Daoy (cell line): ENCODE measurements around the gene CLIP1. TPM values are rescaled to one million over a fixed set of nuclear protein-coding genes. Genes with fewer than 3 reads are reported as not detected.
"Not testable (repeated sequence)": the region's sequence is repeated elsewhere in the genome, so short reads cannot be mapped to it uniquely, and the experiment has no call there.

Experiments
- DNase-seq: peaks from one replicate; pipeline ENCODE4 v3.0.0-alpha.2; 2015; ENCODE audit warnings: low read depth
- total RNA-seq: library from RNA; depleted of rRNA; stranded (reverse); fragments of >200 nt; shearing (Covaris generic); gene quantifications from 2 replicates; pipeline ENCODE4 v1.2.3, GENCODE V29; 2014

Gene CLIP1
- total RNA-seq, 1 experiment from 2014 or later: 41.7 TPM

DNA sequence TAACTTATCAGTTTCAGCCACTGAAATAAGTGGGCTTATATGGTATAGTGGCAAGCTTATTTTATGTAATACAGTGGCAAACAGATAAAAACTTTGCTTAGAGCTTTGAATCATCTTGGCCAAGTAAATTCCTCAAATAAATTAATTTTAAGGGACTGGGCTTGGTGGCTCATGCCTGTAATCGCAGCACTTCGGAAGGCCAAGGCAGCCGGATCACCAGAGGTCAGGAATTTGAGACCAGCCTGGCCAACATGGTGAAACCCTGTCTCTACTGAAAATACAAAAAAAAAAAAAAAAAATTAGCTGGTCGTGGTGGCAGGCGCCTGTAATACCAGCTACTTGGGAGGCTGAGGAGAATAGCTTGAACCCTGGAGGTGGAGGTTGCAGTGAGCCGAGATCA, 24.5 kb downstream of the CLIP1 start:
- not testable (repeated sequence) for DNase-seq

DNA sequence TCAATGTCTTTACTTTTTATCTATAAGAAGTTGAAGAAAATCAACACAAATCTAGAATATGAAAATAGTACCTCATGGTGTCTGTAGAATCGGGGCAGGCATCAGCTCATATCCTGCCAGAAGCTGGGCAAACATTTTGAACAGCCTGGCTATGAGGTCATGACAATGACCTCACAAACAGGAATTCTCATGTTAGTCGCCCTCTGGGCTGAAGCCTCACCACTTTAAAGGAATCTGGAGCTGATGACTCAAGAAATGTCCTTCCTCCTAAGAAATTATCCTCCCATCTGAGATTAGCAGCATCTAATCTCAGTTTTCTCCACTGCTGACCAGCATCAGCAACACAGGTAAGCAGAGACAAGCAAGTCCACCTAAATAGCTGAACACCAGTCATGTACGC, 27.1 kb downstream of the CLIP1 start:
- peak; percentile 52 for DNase-seq

DNA sequence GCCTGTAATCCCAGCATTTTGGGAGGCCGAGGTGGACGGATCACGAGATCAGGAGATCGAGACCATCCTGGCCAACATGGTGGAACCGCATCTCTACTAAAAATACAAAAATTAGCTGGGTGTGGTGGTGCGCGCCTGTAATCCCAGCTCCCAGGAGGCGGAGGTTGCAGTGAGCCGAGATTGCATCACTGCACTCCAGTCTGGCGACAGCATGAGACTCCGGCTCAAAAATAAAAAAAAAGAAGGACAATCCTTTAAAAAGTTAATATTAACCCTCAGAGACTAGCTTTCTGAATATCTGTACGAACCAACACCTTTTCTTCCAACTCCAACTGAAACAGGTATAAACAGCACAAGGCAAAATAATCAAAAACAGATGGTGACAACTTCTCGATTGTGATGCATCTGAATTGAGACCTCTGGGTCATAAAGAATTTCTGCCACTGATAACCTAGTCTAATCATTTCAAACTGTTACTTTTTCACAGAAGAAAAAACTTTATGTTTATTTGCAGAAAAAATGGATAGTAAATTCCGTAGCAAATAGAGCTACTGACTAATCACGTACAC, 27.8 kb downstream of the CLIP1 start:
- no peak for DNase-seq

DNA sequence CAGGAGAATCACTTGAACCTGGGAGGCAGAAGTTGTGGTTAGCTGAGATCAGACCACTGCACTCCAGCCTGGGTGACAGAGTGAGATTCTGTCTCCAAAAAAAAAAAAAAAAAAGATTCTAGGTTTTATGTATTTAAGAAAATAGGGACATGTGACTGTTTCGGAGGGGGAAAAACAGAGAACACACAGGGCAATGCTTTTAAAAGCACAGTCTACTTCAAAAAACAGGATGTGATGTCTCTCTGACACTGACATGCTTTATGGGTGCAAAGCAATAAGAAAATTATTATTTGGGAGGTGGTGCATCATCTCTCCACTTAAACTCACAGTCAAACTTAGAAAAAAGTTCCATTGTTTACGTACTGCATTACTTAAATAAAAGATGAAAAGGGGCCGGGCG, 28.7 kb downstream of the CLIP1 start:
- DNase-seq: no peak

DNA sequence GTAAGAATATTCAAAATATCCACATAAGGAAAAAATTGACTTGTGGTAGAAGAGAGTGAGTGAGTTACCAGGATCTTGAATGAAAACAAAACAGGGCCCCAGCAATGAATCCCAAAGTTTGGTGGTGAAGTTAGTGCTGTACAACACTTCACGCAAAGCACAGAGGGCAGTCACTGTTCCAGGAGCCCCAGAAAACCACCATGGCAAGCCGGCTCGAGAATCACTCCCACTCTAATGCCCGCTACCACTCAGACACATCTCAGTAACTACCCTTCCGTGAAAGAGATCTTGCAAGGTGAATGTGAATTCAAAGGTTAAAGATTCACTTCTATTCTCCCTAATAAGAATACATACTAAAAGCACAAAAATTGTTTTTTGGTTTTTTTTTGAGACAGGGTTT, 30.1 kb downstream of the CLIP1 start:
- no peak for DNase-seq

DNA sequence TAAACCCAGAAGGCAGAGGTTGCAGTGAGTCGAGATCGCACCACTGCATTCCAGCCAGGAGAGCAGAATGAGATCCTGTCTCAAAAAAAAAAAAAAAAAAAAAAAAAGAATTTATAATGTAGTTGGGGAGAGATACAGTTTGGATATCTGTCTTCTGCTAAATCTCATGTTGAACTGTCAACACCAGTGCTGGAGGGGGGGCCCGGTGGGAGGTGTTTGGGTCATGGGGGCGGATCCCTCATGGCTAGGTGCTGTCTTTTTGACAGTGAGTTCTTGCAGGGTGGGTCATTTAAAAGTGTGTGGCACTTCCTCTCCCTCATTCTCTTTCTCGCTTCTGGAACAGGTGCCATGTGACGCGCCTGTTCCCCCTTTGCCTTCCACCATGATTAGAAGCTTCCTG, 32.8 kb downstream of the CLIP1 start:
- no peak for DNase-seq

DNA sequence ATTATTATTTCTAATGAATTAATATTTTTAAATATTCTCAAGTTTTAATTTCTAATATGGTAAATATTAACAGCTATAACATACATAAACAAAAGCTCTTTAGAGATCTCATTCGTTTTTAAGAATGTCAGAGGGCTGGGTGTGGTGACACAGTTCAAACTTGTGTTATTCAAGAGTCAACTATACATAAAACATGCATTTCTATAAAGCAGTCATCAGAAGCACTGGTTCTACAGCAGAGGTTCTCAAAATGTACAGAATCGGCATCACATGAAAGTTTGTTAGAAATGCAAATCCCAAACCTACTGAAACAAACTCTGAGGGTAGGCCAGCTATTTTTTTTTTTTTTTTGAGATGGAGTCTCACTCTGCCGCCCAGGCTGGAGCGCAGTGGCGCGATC, 34.6 kb downstream of the CLIP1 start:
- DNase-seq: no peak

DNA sequence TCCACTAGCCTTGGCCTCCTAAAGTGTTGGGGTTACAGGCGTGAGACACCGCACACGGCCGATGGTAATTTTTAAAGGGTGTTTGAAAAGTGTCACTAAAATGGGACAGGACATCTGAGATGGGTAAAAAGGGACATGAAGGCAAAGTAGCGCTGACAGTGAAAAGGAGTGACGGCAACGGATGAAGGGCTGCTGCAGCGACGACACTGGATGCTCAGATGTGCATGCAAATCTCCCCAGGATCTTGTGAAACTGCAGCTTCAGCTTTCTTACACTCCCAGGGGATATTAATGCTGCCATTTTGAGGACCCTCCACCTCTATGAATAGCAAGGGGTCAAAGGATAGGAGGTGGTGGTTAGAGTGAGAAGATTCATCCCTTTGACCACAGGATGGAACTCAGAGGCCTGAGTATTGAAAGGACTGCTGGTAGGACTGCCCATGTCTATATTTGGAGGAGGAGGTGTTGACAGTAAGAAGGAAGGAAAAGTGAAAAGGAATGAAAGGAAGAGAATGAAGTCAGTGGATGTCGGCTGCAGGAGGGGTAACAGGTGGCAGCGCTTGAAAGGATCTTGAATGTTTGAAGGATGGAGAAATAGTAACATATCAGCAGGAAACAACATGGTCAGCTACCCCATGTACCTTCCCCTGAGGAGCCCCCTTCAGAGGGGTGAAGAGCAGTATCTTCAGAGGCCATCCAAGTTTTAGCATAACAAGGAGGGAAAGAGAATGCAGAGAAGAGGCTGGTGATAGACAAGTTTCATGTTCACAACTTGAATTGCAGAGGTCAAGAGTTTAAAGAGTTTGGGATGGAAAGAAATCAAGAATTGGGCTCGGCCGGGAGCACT, 37.1 kb downstream of the CLIP1 start:
- DNase-seq: no peak

DNA sequence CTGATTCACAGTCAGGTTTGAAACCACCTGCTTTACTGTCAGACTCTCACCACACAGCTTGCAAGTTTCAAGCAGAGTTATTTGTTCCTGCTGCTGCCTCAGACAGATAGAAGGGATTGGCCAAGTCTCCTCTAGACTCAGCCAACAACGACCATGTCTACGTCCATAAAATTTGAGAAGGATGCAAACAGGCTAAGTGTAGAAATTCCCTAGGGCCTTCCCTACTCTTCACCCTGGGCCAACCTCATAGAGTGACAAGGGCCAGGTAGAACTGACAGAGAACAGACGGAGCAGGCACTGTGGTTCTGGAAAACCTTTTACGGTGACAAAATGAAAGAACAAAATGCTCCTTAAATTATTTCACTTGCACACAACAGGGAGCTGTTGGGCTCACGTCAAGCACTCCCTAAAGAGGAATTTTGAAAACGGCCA, 39.5 kb downstream of the CLIP1 start:
- DNase-seq: no peak

DNA sequence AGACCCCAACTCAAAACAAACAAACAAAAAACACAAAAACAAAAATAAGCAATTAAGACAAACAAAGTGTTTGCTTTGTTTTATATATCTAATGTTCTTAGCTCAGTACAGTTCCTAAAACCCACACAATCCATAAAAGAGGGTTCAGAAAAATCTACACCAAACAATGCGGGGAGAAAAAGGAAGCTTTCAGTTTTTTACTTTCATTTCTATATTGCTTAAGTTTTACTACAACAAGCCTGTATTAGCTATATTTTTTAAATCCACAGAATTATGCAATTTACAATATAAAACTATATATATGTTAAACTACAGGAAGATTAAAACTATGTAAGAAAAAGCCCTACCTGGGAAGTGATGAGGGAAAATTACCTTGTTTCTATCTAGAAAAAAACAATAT, 41.4 kb downstream of the CLIP1 start:
- no peak for DNase-seq

DNA sequence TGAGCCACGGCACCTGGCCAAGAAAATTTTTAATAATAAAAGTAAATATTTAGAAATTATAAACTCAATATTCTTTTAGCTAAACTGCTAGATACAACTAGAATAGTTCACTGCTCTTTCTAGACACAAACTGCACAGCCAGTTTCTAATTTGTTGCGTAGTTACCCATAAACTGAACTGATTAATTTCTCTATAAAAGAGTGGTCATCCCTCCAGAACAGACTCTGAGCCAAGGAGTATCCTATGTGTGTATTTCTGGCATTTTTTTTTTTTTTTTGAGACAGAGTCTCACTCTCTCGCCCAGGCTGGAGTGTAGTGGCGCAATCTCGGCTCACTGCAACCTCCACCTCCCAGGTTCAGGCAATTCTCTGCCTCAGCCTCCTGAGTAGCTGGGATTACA, 45.7 kb downstream of the CLIP1 start:
- not testable (repeated sequence) for DNase-seq

DNA sequence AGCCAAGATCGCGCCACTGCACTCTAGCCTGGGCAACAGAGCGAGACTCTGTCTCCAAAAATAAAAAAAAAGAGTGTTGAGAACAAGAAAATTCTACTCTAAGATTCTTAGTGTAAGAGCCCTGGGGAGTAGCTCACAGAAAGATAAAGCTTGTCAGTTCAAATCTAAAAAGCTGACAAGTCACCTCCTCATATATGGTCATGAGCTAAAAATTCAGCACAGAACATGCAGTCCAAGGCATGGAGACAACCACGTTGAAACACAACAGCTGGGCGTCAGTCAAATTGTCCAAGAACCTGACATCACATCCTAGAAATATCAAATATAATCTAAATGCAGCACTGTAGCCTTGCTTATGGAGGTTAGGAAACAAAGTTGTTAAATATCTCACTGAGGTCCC, 47.8 kb downstream of the CLIP1 start:
- no peak for DNase-seq

DNA sequence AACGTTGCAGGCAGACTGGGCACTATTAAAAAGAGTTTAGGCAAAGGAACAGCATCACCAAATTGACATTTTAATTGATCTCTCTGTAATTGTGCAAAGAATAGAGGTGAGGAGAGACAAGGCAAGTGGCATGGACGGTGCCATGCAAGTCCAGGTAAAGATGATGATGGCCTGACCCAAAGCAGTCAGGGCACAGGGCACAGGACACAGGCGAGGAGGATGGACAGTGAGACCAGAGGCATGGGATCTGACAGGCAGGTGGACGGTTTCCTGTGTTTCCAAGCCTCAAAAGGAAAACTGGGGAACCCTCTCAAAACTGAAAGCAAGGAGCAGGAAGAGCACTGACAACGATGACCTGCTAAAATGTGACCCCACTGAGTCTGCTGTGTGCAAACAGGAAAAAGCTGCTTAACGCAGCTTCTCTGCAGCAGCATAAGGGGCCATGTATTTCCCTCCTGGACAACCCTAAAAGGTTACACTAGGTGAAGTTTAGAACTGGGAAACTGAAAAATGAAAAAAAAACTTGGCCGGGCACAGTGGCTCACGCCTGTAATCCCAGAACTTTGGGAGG, 50.9 kb downstream of the CLIP1 start:
- no peak for DNase-seq

DNA sequence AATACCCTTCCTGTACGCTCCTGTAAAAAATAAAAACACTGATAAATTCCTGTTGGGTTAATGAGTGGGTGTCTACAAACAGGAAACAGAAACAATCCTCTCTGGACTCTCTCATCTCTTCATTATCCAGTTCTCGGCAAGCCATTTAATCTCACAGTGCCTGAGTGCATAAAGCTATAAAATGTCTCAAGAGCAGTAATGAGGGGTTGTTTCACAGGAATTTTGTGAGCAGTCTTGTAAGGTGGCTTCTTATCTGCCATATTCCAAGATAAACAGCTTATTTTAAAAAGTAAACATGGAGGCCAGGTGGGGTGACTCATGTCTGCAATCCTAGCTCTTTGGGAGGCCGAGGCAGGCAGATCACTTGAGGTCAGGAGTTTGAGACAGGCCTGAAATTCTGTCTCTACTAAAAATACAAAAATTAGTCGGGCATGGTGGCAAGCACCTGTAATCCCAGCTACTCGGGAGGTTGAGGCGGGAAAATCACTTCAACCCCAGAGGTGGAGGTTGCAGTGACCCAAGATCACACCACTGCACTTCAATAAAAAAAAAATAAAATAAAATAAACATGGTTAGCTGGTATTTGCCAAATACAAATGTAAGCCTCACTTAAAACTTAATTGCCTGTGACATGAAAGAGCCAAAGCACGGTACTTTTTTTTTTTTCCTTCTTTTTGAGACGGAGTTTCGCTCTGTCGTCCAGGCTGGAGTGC, 54.0 kb downstream of the CLIP1 start:
- peak; percentile 76 for DNase-seq

DNA sequence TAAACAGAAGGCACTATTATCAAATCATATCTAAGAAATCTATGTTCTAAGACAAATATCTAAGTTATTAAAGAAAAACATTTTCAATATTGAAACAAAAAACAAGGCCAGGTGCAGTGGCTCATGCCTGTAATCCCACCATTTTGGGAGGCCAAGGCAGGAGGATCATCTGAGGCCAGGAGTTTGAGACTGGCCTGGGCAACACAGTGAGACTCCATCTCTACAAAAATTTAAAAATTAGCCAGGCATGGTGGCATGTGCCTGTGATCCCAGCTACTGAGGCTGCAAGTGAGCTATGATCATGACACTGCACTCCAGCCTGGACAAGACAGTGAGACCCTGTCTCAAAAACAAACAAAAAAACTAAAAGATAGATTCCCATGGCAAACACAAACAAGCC, 54.8 kb downstream of the CLIP1 start:
- DNase-seq: not testable (repeated sequence)

DNA sequence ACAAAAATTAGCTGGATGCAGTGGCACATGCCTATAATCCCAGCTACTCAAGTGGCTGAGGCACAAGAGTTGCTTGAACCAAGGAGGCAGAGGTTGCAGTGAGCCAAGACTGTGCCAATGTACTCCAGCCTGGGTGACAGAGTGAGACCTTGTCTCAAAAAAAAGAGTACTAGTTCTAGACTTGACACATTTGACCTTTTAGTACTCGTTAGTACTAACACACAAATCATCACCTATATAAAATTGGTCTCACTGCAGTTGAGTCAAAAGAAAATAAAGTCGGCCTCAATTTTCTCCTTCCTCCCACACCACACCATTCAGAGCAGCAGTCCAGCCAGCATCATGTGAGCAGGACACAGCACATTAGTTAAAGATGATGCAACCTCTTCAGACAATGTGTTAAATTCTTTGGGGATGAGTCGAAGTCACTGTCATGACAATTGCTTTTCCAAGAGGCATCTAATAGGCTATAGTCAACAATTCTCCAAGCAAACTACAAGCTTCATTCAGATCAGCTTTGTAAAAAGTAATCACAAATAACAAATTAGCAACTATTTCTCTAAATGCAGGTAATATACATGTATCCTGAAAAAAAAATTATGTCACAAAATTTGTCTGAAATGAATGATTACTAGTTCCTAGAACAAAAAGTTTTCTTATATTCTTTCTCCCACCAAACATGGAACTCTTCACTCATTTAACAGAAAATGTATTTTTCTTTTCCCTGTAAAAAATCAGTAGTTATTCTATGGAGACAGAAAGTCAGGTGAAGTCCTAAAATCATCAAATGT, 55.6 kb downstream of the CLIP1 start:
- peak; percentile 82 for DNase-seq

DNA sequence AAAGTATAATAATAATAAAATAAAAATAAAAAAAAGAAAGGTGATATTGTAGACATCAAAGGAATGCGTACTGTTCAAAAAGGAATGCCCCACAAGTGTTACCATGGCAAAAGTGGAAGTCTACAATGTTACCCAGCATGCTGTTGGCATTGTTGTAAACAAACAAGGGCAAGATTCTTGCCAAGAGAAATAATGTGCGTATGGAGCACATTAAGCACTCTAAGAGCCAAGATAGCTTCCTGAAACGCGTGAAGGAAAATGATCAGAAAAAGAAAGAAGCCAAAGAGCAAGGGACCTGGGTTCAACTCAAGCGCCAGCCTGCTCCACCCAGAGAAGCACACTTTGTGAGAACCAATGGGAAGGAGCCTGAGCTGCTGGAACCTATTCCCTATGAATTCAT, 57.2 kb downstream of the CLIP1 start:
- DNase-seq: not testable (repeated sequence)

DNA sequence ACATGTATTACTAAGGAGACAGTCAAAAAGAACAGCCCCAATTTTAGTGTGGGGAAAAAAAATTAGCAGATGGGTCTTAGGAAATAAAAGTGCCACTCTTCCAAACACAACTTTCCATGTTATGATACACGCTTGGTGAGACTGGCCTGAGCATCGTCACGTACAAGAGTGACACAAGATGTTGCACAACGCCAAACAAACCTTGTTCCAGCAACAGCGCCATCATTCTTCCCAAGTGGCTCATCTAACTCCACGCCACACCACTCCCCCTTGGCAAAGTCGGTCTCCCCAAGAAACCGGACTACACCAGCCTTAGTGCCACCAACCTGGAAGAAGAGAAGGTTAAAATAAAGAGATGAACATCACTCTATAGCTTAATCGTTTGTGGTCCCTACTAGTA, 58.7 kb downstream of the CLIP1 start:
- DNase-seq: no peak

DNA sequence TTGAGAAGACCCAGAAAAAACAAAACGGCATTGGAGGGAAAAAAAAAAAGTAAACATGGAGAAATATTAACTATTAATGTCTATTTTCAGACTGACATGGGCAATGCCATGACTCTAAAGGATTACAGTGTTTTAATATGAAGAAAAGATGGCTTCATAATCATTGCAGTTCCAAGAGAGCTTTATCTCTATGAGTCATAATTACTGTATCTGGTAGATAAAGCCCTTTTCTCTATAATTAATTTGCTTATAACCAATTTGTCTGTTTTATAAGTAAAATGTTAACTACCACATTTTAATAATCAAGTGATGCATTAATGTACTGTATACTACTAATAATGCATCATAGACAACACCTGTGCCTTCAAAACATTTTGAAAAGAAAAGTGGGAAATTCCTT, 59.7 kb downstream of the CLIP1 start:
- DNase-seq: no peak

DNA sequence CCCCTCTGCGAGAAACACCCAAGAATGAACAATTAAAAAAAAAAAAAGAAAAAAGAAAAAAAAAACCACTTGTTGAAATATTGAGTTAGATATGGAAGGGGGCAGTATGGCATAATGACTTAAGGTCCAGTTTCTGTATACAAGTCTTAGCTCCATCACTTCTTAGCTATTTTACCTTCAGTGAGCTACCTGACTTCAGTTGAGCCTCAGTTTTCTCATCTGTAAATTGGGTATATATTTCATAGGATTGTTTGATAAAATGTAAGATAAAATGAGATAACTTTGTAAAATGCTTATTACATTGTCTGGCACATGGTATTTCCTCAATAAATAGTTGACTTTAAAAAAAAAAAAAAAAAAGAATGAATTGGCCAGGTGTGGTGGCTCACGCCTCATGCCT, 64.1 kb downstream of the CLIP1 start:
- not testable (repeated sequence) for DNase-seq

DNA sequence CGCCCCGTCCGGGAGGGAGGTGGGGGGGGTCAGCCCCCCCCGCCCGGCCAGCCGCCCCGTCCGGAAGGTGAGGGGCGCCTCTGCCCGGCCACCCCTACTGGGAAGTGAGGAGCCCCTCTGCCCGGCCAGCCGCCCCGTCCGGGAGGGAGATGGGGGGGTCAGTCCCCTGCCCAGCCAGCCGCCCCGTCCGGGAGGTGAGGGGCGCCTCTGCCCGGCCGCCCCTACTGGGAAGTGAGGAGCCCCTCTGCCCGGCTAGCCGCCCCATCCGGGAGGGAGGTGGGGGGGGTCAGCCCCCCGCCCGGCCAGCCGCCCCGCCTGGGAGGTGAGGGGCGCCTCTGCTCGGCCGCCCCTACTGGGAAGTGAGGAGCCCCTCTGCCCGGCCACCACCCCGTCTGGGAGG, 64.9 kb downstream of the CLIP1 start:
- not testable (repeated sequence) for DNase-seq

DNA sequence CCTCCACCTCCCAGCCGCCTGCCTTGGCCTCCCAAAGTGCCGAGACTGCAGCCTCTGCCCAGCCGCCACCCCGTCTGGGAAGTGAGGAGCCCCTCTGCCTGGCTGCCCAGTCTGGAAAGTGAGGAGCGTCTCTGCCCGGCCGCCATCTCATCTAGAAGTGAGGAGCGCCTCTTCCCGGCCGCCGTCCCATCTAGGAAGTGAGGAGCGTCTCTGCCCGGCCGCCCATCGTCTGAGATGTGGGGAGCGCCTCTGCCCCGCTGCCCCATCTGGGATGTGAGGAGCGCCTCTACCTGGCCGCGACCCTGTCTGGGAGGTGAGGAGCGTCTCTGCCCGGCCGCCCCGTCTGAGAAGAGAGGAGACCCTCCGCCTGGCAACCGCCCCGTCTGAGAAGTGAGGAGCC, 65.5 kb downstream of the CLIP1 start:
- not testable (repeated sequence) for DNase-seq
